Stomach smooth muscle (tissue), 2 donors: Measurements from ENCODE around the gene PPP5C.

Experiments
- H3K27ac ChIP-seq: one replicate; pipeline ENCODE4 v1.7.0; 2013; ENCODE audit warnings: mild to moderate bottlenecking, low read length, inconsistent platforms
- H3K27me3 ChIP-seq, 2 donors: one replicate each; pipeline ENCODE4 v1.7.0; 2013; ENCODE audit warnings: low read length in 2 of 2; ENCODE audit not compliant: insufficient read depth in 2 of 2, control insufficient read depth in 1 of 2
- H3K36me3 ChIP-seq, 2 donors: one replicate each; pipeline ENCODE4 v1.7.0; 2013; ENCODE audit warnings: low read length in 2 of 2; ENCODE audit not compliant: control insufficient read depth in 2 of 2, insufficient read depth in 2 of 2
- H3K4me1 ChIP-seq: one replicate; pipeline ENCODE4 v1.7.0; 2013; ENCODE audit warnings: low read length; ENCODE audit not compliant: control insufficient read depth, insufficient read depth
- H3K4me3 ChIP-seq, 2 donors: one replicate each; pipeline ENCODE4 v1.7.0; 2013; ENCODE audit warnings: low read length in 2 of 2
- H3K9ac ChIP-seq, 2 donors: one replicate each; pipeline ENCODE4 v1.7.0; 2013; ENCODE audit warnings: low read length in 2 of 2, mild to moderate bottlenecking in 1 of 2
- H3K9me3 ChIP-seq, 2 donors: one replicate each; pipeline ENCODE4 v1.7.0; 2013; ENCODE audit warnings: low read length in 2 of 2; ENCODE audit not compliant: control insufficient read depth in 2 of 2
- donor health status: healthy.
- donor health status: Pancreatic carcinoma.

Gene PPP5C

DNA sequence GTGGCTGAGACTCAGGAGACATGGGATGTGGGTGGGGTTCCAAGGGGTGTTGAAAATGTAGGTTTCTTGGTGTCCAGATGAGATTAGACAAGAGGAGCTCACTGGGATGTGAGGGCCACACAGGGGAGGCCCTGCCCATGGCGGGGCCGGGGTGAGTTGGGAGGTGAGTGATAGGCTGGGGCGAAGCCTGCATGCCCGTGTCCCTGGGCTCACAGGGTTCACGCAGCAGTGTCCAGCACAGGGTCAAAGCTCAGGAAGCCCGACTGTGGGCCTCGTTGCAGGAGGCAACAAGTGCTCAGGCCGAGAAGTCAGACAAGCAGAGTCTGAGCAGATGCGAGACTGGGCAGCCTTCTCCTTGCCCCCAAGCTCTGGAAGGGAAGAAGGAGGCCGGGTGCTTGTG is 39.3 kb downstream of the PPP5C start:
- H3K9ac ChIP-seq, result no peak overlapping the region
- no peaks in the 10 kb centered on the region for H3K27me3 ChIP-seq
- no peak overlapping the region for H3K27ac ChIP-seq
- no peak overlapping the region for H3K4me3 ChIP-seq
- H3K9me3 ChIP-seq, result no peaks in the 10 kb centered on the region
- H3K36me3 ChIP-seq, result peaks cover 43 to 57% of the 10 kb centered on the region in 2 donors
- H3K4me1 ChIP-seq, result no peaks in the 10 kb centered on the region

DNA sequence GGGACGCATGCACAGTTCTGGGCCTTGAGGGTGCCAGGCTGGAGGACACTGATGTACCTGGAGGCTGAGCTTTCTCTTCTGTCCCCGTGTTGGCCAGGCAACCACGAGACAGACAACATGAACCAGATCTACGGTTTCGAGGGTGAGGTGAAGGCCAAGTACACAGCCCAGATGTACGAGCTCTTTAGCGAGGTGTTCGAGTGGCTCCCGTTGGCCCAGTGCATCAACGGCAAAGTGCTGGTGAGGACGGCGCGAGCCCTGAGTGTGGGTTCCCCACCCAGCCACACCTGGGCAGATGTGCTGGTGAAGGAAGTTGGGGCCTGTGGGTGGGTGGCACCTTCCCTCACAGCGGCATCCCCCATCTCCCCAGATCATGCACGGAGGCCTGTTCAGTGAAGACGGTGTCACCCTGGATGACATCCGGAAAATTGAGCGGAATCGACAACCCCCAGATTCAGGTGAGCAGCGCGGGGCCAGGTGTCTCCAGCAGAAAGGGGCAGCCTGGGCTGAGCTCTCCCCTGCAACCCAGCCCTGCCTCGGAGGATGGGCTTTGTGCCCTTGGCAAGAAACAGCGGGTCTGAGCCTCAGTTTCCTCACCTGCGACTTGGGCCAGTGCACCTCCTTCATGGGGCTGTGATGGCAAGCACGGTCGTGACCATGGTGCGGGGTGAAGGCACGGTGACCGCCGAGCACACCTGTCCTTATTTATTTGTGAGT is 40.3 kb downstream of the PPP5C start:
- H3K27me3 ChIP-seq, result no peaks in the 10 kb centered on the region
- peaks cover 1% of the 10 kb centered on the region for H3K4me1 ChIP-seq
- H3K27ac ChIP-seq, result no peak overlapping the region
- H3K9me3 ChIP-seq, result no peaks in the 10 kb centered on the region
- peaks cover 40 to 56% of the 10 kb centered on the region in 2 donors for H3K36me3 ChIP-seq
- H3K9ac ChIP-seq, result no peak overlapping the region
- H3K4me3 ChIP-seq, result no peak overlapping the region

DNA sequence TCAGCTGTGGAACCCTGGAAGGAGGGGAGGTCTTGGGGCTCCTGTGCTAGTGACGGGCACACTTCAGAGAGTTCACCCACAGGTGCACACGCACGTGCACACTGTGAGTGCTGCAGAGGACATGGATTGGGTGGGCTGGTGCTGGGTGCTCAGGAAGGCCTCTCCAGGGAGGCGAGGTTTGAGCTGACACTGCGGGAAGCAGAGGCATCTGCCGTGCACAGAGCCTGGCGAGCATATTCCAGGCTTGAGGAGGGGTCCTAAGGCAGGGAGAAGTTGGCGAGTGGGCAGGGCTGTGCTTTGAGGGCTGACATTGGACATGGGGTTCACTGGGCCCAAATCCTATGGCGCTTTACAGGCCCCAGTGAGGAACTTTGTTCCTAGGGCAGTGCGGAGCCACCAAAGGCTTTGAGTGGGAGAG is 40.8 kb downstream of the PPP5C start:
- H3K27ac ChIP-seq, result no peak overlapping the region
- peaks cover 7% of the 10 kb centered on the region for H3K4me1 ChIP-seq
- H3K36me3 ChIP-seq, result peaks cover 40 to 53% of the 10 kb centered on the region in 2 donors
- no peak overlapping the region for H3K9ac ChIP-seq
- H3K4me3 ChIP-seq, result no peak overlapping the region
- H3K9me3 ChIP-seq, result no peaks in the 10 kb centered on the region
- no peaks in the 10 kb centered on the region for H3K27me3 ChIP-seq

DNA sequence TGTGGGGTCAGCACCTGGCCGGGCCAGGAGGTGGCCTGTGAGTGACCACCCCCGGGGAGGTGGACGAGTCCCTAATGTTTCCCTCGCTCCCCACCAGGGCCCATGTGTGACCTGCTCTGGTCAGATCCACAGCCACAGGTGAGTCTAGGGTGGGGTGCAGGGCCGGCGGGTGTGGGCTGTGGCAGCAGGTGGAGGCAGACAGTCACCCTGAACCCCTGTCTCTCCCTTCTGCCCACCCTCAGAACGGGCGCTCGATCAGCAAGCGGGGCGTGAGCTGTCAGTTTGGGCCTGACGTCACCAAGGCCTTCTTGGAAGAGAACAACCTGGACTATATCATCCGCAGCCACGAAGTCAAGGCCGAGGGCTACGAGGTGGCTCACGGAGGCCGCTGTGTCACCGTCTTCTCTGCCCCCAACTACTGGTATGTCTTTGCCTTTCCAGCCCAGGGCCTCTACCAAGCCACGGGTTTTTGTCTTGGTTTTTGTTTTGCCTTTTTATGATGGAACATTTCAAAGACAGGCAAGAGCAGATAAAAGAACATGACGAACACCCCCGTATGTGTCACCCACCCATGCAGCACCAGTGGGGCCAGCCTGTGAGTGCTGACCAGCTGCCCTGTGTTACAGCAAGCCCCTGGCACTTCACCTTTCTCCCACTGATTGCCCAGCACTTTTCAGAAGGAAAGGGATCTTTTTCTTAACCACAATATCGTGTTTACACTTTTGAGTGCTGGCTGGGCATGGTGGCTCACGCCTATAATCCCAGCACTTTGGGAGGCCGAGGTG is 41.6 kb downstream of the PPP5C start:
- Histone ChIP-seq H3K4me1 (peaks cover 8% of the 10 kb centered on the region), H3K27ac (no peak overlapping the region), H3K4me3 (no peak overlapping the region), H3K36me3 (peaks cover 40 to 48% of the 10 kb centered on the region in 2 donors), H3K9me3 (no peaks in the 10 kb centered on the region), H3K27me3 (no peaks in the 10 kb centered on the region), H3K9ac (no peak overlapping the region)

DNA sequence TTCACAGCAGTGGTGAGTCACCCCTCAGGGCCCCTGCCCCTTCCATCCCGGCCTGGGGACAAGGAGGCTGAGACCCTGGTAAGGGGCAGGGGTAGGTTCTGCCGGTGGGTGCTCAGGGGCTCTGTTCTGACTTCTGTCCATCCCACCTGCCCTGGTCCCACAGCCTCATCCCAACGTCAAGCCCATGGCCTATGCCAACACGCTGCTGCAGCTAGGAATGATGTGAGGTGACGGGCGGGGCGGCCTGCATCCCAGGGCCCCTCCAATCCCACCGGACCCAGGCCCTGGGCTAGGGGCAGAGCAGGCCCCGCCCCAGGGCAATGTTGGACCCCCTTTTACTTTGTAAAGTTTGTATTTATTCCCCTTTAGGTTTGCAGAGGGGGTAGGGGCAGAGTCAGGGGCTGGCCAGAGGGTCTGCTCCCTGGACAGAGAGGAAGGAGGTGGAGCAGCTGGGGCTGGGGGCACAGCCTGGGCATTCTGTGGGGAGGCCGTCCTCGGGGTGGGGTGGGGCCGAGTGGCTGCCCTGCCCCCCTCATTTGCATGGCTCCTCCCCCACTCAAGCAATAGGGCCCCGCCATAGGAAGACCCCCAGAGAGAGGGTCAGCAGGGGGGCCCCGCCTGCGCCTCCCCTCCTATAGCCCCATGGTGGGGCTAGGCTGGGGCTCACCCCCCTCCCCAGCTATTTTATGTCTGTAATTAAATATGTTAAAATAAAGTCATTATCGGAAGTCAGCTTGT is 43.4 kb downstream of the PPP5C start:
- Histone ChIP-seq H3K4me1 (peaks cover 8% of the 10 kb centered on the region), H3K27ac (no peak overlapping the region), H3K9me3 (no peaks in the 10 kb centered on the region), H3K9ac (no peak overlapping the region), H3K36me3 (peaks cover 29 to 37% of the 10 kb centered on the region in 2 donors), H3K27me3 (no peaks in the 10 kb centered on the region), H3K4me3 (no peak overlapping the region)

DNA sequence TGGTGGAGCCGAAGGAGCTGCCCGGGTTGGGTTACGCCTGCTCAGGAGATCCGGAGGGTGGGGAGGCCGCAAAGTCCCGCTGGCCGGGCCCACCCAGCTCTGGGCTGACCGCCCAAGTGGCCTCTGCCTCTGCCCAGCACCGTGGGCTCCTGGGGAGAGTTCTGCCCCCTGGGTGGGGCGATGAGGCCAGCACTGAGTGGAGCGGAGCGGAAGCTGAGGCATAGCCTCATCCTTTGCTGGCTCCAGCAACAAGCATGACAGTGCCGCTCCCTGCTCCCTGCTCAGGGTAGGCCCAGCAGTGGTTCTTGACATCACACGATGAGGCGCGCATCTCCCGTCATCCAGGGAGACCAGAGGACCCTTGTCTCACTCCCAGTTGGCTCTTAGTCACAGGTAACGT is 44.0 kb downstream of the PPP5C start:
- H3K9ac ChIP-seq, result no peak overlapping the region
- no peak overlapping the region for H3K27ac ChIP-seq

DNA sequence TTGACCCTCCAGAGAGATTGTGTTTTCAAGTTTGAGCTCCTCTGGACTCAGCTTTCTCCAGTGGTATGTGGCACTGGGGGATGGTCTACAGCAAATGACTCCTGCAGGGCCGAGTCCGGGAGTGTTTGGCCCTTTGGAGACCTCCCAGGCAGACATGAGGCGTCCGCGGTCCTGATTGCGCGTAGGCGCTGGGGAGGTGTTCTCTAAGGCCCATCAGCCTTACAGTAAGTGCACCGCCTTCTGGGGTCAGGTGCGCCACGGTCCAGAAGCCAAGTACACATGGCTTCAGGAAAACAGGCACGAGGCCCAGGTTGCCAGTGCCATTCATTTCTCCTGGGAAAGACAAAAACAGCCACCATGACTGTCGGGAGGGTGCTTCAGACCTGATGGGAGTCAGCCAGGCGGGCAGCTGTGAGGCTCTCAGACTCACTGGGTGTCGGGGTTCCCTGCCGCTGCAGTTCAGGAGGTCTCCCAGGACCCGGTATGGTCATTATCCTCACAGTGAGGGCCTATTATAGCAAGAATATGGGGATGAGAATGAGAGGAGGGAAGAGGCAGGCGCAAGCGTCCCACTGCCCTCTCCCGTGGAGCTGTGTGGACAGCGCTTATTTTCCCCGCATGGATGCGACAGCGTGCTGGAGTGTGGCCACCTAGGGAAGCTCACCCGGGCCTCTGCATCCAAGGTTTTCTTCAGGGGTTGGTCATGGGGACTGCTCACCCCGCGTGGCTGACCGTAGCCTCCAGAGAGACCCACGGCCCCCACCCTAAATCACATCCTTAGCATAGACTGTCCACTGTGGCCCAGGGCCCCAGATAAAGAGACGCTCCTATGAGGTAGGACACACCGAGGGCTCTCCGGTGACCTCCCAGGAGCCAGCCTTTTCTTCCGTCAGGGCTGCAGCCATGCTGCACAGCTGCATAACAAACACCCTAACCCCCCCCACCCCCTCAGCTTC is 44.7 kb downstream of the PPP5C start:
- Histone ChIP-seq H3K9ac (no peak overlapping the region), H3K4me1 (peaks cover 8% of the 10 kb centered on the region), H3K27ac (no peak overlapping the region), H3K9me3 (no peaks in the 10 kb centered on the region), H3K36me3 (peaks cover 29 to 37% of the 10 kb centered on the region in 2 donors), H3K4me3 (no peak overlapping the region), H3K27me3 (no peaks in the 10 kb centered on the region)

More for the DNA sequence above, 44.0 kb downstream of the PPP5C start:
- Histone ChIP-seq H3K9me3 (no peaks in the 10 kb centered on the region), H3K4me1 (peaks cover 8% of the 10 kb centered on the region), H3K27me3 (no peaks in the 10 kb centered on the region), H3K36me3 (peaks cover 29 to 37% of the 10 kb centered on the region in 2 donors), H3K4me3 (no peak overlapping the region)

DNA sequence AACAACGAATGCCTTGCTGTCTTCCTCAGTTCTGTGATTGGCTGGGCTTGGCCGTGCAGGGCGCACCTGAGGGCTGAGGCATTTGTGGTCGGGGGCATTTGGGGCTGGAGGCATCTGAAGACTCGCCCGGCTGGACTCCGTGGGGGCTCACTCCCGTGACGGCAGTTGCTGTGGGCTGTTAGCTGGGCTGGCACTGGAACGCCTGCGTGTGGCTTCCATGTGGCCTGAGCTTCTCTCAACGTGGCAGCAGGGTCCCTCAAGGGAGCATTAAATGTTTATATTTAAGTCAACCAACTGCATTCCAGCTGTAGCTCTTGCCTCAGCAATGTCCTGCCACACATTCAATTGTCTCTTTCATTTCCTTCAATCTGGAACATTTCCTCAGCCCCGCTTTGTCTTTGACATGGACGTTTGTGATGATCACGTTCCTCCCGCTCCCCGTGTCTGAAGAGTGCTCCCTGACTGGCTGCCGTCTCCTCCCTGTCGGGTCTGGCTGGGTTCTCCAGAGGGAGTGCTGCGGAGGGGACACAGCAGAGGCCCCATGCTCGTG is 45.4 kb downstream of the PPP5C start:
- H3K4me3 ChIP-seq, result peak overlapping the region in 1 of 2 donors; percentile 29
- no peaks in the 10 kb centered on the region for H3K27me3 ChIP-seq
- peaks cover 22 to 31% of the 10 kb centered on the region in 2 donors for H3K36me3 ChIP-seq
- no peak overlapping the region for H3K27ac ChIP-seq
- H3K4me1 ChIP-seq, result peaks cover 8% of the 10 kb centered on the region
- H3K9ac ChIP-seq, result peak overlapping the region in 1 of 2 donors; percentile 13
- H3K9me3 ChIP-seq, result no peaks in the 10 kb centered on the region

DNA sequence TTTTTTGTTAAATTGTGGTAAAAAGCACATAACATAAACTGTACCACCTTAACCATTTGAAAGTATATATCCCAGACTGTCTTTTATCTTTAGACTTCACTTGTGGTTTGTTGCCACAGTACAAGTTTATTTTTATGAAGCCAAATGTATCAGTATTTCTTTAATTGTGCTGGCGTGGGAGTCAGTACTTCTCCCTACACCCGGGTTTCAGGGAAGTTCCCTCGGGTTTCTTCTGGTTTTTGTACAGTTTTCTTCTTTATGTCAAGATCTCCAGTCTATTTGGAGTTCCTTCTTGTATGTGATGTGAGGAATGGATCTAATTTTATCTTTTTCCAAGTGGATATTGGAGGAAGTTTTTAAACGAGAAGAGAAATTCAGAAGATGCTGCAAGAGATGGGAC is 46.0 kb downstream of the PPP5C start:
- Histone ChIP-seq H3K9ac (no peak overlapping the region), H3K27me3 (no peaks in the 10 kb centered on the region), H3K9me3 (no peaks in the 10 kb centered on the region), H3K36me3 (peaks cover 20 to 25% of the 10 kb centered on the region in 2 donors), H3K4me3 (peak overlapping the region in 1 of 2 donors; percentile 29), H3K4me1 (peaks cover 8% of the 10 kb centered on the region), H3K27ac (no peak overlapping the region)
